ENCODE data around the gene KIF1C.

- TF ChIP-seq POLR2A (IDR thresholded peaks at IDR 0.05; ENCODE audit: low read length) = no peak
- no peak for TF ChIP-seq GATA1 (IDR thresholded peaks at IDR 0.05; ENCODE audit: low read depth, low read length)
Observed at GRCh38 chr17:5045496-5045895, 47.7 kb downstream of the KIF1C start.

Data from erythroblast (primary cell).